HG03108 (cell line): ENCODE results near the gene KCTD12.
"Not testable (repeated sequence)": the region's sequence is repeated elsewhere in the genome, so short reads cannot be mapped to it uniquely, and the experiment has no call there.

Source experiments
- ATAC-seq: cut with Tn5 transposase; IDR thresholded peaks from one replicate; pipeline ENCODE4 v1.9.1; 2021; ENCODE audit warnings: moderate library complexity; ENCODE audit not compliant: unreplicated experiment

KCTD12 gene

GRCh38 chr13:76886292-76887075 is at the start of gene KCTD12:
TSS of gene KCTD12 (minus strand) at chr13:76886405. CDS start at chr13:76886148, 257 bp downstream.
- peak; percentile 61 for ATAC-seq

GRCh38 chr13:76934671-76935070 is 48.5 kb upstream of the KCTD12 start:
- ATAC-seq = no peak

- no peak for ATAC-seq
These were observed 45.9 kb upstream of the KCTD12 start for GRCh38 chr13:76932076-76932475.

GRCh38 chr13:76929851-76930374 is 43.7 kb upstream of the KCTD12 start:
- no peak for ATAC-seq

GRCh38 chr13:76929320-76929719 is 43.1 kb upstream of the KCTD12 start:
- ATAC-seq = no peak

GRCh38 chr13:76928456-76928855 is 42.3 kb upstream of the KCTD12 start:
- no peak for ATAC-seq

GRCh38 chr13:76927955-76928354 is 41.8 kb upstream of the KCTD12 start:
- no peak for ATAC-seq

GRCh38 chr13:76925115-76925514 is 38.9 kb upstream of the KCTD12 start:
- ATAC-seq = no peak

- ATAC-seq = no peak
These were observed 35.3 kb upstream of the KCTD12 start for GRCh38 chr13:76921516-76921915.

- ATAC-seq = not testable (repeated sequence)
These were observed 31.7 kb upstream of the KCTD12 start for GRCh38 chr13:76917755-76918481.

GRCh38 chr13:76917095-76917494 is 30.9 kb upstream of the KCTD12 start:
- ATAC-seq = no peak

- no peak for ATAC-seq
These were observed 27.7 kb upstream of the KCTD12 start for GRCh38 chr13:76913898-76914297.

- ATAC-seq = no peak
These were observed 26.3 kb upstream of the KCTD12 start for GRCh38 chr13:76912476-76912875.

- ATAC-seq = no peak
These were observed 18.3 kb upstream of the KCTD12 start for GRCh38 chr13:76904507-76904906.

GRCh38 chr13:76903544-76904162 is 17.4 kb upstream of the KCTD12 start:
- peak; percentile 82 for ATAC-seq

- ATAC-seq = not testable (repeated sequence)
These were observed 12.9 kb upstream of the KCTD12 start for GRCh38 chr13:76899066-76899465.

GRCh38 chr13:76897171-76897570 is 11.0 kb upstream of the KCTD12 start:
- not testable (repeated sequence) for ATAC-seq

GRCh38 chr13:76894401-76895110 is 8.4 kb upstream of the KCTD12 start:
- ATAC-seq = peak; percentile 53

- ATAC-seq = peak; percentile 42
These were observed 6.3 kb upstream of the KCTD12 start for GRCh38 chr13:76892488-76892887.

GRCh38 chr13:76890021-76890420 is 3.8 kb upstream of the KCTD12 start:
- ATAC-seq = no peak

- no peak for ATAC-seq
These were observed 3.0 kb upstream of the KCTD12 start for GRCh38 chr13:76889254-76889653.
